GM19240 (cell line): ENCODE data around the gene RPS21.

Source experiments
- DNase-seq: peaks from one replicate; pipeline ENCODE4 v3.0.0; 2011; ENCODE audit warnings: low spot score; ENCODE audit not compliant: insufficient read length

Gene RPS21

DNA sequence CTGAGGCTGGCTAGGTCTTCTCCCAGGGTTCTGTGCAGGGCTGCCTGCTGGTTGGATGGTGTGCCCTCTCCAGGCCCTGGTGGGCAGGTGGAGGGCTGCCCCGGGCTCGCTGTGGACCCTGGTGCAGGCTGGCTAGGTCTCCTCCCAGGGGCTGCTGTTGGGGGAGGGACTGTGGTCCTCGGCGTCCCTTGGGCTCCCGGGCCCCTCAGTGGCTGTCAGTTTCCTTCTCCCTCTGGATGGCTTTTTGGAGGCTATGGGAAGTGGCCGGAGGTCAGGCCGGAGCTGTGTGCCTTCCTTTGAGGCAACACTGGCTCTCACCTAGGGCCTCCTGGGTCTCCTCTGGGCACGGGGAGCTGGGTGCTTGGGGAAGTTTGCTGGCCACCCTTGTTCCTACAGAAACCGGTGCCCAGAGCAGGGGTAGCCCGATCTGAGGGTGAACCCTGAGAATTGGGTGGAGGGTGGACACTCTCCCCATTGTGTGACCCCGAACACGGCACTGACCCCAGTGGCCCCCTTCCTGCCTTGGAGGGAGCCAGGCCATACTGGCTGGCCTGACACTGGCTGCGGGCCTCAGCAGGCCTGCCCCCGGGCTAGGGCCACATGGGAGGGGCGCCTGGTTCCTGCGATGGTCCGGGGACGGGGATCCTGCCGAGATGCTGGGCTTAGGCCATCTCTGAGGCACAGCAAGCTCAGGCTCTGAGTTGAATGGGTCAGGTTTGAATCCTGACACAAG, 24.0 kb downstream of the RPS21 start:
- DNase-seq = no peak

DNA sequence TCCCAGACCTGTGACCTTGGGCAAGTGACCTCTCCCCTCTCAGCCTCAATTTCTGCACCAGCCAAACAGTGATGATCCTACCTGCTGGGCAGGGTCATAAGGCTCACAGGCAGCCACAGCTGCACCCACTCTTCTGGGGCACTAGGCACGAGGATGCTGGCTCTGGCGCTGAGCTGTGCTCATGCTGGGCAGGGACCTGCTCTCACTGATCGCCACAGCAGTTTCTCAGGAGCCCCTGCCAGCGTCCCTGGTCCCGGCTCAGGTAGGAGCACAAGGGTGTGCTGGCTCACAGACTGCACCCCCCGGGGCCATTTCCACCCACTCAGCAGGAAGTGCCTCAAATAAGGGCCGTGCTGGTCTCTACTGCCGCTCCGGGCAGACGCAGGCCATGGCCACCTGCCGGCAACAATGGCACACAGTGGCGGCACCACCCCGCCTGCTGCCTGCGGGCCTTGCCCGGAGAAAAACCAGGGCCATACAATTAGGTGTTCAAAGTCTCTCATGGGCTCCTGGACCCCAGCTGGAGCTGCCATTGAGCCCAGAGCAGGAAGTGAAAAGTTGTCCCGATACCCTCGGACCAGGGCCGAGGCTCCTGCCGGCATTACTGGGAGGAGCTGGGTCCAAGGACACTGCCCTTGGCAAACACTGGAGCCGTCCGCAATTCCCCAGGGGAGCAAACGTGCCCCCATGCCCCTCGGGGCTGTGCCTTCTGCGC, 24.7 kb downstream of the RPS21 start:
- DNase-seq = no peak

DNA sequence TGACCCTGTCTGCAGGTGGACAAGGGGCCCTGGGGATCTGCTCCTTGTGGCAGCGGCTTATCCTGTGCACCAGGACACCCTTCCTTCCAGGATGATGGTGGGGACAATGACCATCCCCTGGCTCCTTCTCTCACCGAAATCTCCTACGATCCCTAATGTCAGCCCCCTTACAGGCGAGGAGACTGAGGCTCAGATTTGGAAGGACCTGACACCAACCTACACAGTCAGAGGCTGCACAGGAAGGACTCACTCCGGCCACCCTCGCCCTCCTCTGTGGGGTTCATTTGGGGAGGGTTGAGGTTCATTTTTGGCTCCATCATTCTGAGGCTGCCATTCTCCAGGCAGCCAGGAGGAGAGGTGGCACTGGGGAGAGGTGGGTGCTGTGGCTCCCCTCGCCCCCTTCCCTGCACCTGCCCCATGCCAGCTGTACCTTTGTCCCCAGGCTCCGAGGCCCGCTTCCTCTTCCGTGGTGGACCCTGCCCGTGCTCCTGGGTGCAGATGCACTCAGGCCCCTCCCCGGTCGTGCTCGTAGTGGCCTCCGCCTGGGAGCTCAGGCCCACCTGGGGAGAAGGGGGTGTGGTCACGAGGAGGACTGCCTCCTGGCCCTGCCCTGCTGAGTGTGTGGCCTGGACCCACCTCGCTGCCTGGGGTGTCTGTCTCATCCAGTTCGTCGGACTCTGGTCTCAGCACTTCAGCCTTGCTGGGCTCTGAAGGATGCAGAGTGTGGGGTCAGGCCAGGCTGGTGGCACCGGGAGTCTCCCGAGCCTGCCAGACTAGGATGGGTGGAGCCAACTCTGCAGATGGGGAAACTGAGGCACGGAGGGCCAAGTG, 25.5 kb downstream of the RPS21 start:
- no peak for DNase-seq

DNA sequence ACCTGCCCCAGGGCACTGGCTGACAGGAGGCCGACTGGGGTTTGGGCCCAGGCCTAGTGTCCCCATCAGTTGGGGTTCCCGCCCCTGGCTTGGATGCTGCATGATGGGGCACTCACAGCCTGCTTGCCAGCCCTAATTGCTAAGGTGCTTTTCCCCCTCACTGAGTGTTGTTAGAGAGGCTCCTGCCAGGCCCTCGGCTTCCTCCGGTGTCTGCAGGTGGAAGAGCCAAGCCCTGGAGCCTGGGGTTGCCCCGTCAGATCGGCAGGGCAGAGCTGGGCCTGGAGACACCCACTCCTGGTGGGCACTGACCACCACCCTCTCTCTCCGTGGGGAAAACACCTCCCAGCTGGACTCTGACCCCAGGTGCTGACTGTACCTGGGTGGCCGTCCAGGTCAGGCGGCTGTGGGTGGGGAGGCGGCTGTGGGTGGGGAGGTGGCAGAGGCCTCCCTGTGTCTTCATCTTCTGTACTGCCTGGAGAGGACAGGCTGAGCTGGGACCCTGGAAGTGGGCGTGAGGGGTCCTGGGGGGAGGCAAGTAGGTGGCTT, 26.2 kb downstream of the RPS21 start:
- no peak for DNase-seq

GRCh38 chr20:62413896-62414481, 27.1 kb downstream of the RPS21 start:
- DNase-seq = no peak

DNA sequence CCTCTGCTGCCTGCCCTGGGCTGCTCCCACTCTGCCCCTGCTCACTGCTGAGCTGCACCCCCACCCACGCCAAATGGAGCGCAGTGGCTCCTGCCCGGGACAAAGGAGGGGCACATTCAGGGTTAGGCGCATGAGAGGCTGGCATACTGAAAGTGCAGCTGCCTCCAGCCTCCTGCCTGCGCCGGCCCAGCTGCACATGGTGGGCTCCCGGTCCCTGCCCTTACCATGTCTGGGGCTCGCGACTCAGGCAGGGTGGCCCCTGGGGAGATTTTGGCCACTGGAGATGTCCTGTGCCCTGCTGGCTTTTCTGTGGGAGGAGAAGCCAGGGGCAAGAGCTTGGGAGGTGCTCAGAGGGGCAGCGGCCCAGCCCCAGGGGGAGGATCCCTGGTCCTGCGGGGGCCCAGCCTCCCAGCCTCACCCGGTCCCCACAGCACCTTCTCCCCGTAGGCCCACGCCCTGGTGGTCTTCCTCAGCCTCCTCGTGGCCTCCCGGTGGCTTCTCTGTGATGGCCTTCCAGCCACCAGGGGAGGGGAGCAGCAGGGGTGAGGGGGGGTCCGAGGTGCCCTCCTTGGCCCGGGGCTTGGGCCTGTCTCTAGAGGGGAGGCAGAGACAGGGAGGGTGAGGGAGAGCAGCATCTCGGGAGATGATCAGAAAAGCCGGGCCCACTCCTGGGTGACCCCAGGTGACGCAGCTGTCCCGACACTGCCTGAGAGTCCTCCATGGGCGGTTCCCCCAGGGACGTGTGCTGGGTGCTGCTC, 28.6 kb downstream of the RPS21 start:
- no peak for DNase-seq

DNA sequence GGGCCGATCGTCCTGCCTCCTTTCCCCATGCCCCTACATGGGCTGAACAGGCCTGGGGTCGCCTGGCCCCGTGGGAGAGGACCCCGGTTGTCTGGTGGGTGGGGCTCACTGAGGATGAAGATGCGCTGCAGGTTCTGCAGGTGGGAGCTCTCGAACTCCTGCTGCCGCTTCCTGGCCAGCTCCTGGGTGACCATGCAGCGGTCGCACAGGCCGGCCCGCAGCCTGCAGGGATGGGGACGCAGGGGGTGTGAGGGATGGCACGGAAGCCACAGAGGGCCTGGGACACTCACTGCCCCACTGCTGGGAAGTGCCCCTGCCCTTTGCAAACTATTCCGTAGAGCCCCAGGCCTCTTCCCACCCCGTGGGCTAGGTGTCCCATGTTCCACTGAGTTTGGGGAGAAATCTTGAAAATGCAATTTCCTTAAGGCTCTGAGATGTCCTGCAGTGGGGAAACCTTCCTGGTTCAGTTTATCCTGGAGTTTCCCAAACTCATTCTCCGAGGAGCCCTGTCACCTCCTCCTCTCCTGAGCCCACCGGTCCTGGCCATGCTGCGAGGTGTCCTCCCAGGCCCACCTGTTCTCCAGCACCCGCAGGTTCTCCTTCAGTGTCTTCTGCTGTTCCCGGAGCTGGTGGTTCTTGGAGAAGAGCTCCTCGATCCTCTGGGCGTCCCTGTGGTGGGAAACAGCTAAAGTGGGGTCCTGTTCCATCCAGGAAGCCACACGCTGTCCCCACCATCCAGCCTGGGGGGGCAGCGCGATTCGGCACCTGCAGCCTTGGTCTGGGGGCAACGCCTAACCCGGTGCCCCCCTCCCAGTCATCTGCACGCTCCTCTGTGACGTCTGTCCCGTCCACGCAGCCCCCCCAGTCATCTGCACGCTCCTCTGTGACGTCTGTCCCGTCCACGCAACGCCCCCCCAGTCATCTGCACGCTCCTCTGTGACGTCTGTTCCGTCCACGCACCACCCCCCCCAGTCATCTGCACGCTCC, 30.0 kb downstream of the RPS21 start:
- DNase-seq = no peak

DNA sequence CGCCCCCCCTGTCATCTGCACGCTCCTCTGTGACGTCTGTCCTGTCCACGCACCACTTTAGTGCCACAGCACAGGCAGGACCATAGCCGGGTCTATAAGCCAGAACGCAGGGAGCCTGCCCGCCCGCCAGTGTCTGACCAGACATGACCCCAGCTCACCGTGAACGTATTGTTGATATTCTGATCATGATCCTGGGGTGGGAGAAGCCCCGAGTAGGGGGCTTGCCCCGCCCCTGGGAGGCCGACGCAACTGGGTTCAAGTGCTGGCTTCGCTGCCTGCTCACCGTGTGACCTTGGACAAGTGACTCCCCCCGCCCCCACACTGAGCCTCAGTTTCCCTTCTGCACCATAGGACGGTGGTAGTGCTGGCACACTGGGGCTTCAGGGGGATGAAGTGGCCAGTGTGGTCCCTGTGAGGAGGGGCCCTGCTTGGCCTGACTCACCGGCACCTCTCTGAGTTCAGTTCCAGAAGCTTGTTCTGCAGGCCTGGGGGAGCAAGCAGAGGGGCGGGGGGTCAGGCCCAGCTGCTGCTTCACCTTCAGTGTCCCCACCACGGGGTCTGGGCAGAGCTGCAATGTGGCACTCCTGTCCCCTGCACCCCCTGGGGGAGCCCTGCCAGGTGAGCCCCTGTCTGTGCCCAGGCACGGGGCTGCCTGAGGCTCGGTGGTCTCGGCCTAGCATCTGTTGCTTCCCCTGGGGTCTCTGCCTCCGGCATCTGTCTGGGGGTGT, 31.2 kb downstream of the RPS21 start:
- no peak for DNase-seq

DNA sequence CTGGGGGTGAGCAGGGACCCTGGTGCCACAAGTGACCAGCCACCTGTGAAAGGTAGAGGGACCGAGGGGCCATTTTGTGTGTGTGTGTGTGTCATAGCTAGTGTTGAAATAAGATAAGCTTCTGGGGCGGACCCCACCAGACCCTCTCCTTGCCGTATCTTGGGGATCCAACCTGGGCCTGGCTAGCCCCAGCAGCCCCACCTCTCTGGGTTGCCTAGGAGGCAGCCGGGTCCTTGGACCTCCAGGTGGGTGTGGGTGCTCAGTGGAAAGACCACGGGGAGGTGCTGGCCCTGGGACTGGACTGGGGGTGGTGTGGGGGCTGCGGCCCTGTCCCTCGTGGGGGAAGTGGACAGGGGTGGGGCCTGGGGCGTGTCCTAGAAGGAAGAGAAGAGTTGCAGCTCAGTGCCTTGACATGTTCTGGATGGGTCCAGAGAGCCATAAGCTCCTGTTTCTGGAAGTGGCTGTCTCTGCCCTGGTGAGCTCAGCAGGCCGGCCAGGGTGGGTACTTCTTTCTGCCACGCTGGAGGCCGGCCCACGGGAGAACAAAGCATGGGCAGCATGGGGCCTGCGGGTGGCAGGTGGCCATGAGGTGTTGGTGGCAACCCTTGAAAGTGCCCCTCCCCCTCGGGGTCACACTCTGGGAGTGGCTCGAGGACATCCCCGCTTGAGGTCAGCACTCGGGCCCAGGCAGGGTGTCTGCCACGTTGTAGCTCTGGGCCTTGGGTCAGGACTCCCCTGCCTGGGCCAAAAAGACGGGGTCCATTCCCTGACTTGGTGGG, 32.0 kb downstream of the RPS21 start:
- no peak for DNase-seq

GRCh38 chr20:62419759-62420158, 32.9 kb downstream of the RPS21 start:
- DNase-seq = no peak

GRCh38 chr20:62420846-62421715, 34.2 kb downstream of the RPS21 start:
- DNase-seq = no peak

- DNase-seq = no peak
Measured at GRCh38 chr20:62421716-62421990, 34.8 kb downstream of the RPS21 start.

GRCh38 chr20:62422636-62423325, 35.9 kb downstream of the RPS21 start:
- DNase-seq = no peak

DNA sequence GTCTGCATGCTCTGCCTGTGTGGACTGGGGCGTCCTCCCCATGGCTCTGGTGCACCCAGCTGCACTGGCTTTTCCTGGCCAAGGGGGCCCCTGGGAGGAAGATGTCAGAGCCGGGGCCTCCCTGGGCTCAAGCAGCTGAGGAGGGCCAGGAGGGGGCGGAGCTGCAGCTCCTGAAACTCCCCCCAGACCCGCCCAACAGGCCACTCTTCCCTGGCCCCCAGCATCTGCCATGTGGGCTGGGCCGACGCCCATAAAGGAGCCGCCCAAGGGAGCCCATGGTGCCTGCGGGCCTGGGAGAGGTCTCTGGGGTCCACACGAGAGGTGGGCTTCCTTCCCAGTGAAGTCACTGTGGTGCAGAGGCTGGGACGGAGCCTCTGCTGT, 36.4 kb downstream of the RPS21 start:
- DNase-seq = no peak

GRCh38 chr20:62424249-62425107, 37.6 kb downstream of the RPS21 start:
- no peak for DNase-seq
